H9 (cell line): ENCODE results near the gene NEK11. TPM values are rescaled to one million over a fixed set of nuclear protein-coding genes. Genes with fewer than 3 reads are reported as not detected.

Source experiments
- DNase-seq: peaks from one replicate; pipeline ENCODE4 v3.0.0-alpha.2; 2017
- H2AFZ ChIP-seq: one replicate; pipeline ENCODE4 v1.6.1; 2013; ENCODE audit warnings: mild to moderate bottlenecking, low read length, control low read depth, moderate library complexity
- H2AK5ac ChIP-seq: 2 replicates; pipeline ENCODE4 v1.6.1; 2013; ENCODE audit warnings: low read length, control low read depth, mixed read lengths; ENCODE audit not compliant: insufficient read length
- H2BK120ac ChIP-seq: one replicate; pipeline ENCODE4 v1.6.1; 2013; ENCODE audit warnings: low read depth, mild to moderate bottlenecking, low read length, control low read depth, inconsistent platforms; ENCODE audit not compliant: poor library complexity, severe bottlenecking
- H2BK12ac ChIP-seq: 2 replicates; pipeline ENCODE4 v1.6.1; 2013; ENCODE audit warnings: low read length, control low read depth, mixed read lengths, low read depth; ENCODE audit not compliant: insufficient read length
- H2BK15ac ChIP-seq: 2 replicates; pipeline ENCODE4 v1.6.1; 2013; ENCODE audit warnings: low read depth, low read length, control low read depth
- H2BK20ac ChIP-seq: one replicate; pipeline ENCODE4 v1.6.1; 2013; ENCODE audit warnings: low read depth, mild to moderate bottlenecking, low read length, control low read depth, inconsistent platforms; ENCODE audit not compliant: poor library complexity, severe bottlenecking
- H2BK5ac ChIP-seq: 2 replicates; pipeline ENCODE4 v1.6.1; 2013; ENCODE audit warnings: low read length, control low read depth, mixed read lengths; ENCODE audit not compliant: insufficient read length
- H3K14ac ChIP-seq: 2 replicates; pipeline ENCODE4 v1.6.1; 2013; ENCODE audit warnings: low read length, control low read depth; ENCODE audit not compliant: insufficient read depth
- H3K18ac ChIP-seq: 2 replicates; pipeline ENCODE4 v1.6.1; 2013; ENCODE audit warnings: low read depth, mild to moderate bottlenecking, mixed read lengths, low read length, control low read depth; ENCODE audit not compliant: insufficient read length
- H3K23ac ChIP-seq: 2 replicates; pipeline ENCODE4 v1.6.1; 2013; ENCODE audit warnings: low read length, control low read depth, mixed read lengths, low read depth; ENCODE audit not compliant: insufficient read length
- H3K23me2 ChIP-seq: 2 replicates; pipeline ENCODE4 v1.6.1; 2013; ENCODE audit warnings: low read depth, mild to moderate bottlenecking, mixed read lengths, low read length, control low read depth; ENCODE audit not compliant: insufficient read length, poor library complexity, severe bottlenecking
- H3K27ac ChIP-seq: 2 replicates; pipeline ENCODE4 v1.5.1; 2013; ENCODE audit warnings: low read length, control low read depth, mixed read lengths, low read depth; ENCODE audit not compliant: insufficient read length
- H3K27me3 ChIP-seq: 2 replicates; pipeline ENCODE4 v1.6.1; 2013; ENCODE audit warnings: low read length, control low read depth, inconsistent platforms; ENCODE audit not compliant: insufficient read depth
- H3K4ac ChIP-seq: 2 replicates; pipeline ENCODE4 v1.6.1; 2013; ENCODE audit warnings: low read depth, mild to moderate bottlenecking, control low read depth, inconsistent platforms, low read length, moderate library complexity
- H3K4me1 ChIP-seq: 2 replicates; pipeline ENCODE4 v1.6.1; 2013; ENCODE audit warnings: low read length, control low read depth, inconsistent platforms; ENCODE audit not compliant: insufficient read depth
- H3K4me2 ChIP-seq: 2 replicates; pipeline ENCODE4 v1.6.1; 2013; ENCODE audit warnings: low read length, control low read depth, mixed read lengths; ENCODE audit not compliant: insufficient read length, insufficient read depth
- H3K56ac ChIP-seq: 2 replicates; pipeline ENCODE4 v1.6.1; 2013; ENCODE audit warnings: low read depth, mild to moderate bottlenecking, mixed read lengths, low read length, control low read depth; ENCODE audit not compliant: insufficient read length
- H3K79me1 ChIP-seq: 2 replicates; pipeline ENCODE4 v1.6.1; 2013; ENCODE audit warnings: low read depth, mild to moderate bottlenecking, moderate library complexity, low read length, control low read depth, inconsistent platforms; ENCODE audit not compliant: insufficient read depth, poor library complexity, severe bottlenecking
- H3K79me2 ChIP-seq: 2 replicates; pipeline ENCODE4 v1.6.1; 2013; ENCODE audit warnings: low read length, control low read depth, inconsistent platforms; ENCODE audit not compliant: insufficient read depth
- H3K9ac ChIP-seq: 2 replicates; pipeline ENCODE4 v1.6.1; 2013; ENCODE audit warnings: low read length, control low read depth, mixed read lengths; ENCODE audit not compliant: insufficient read length; ENCODE audit errors: extremely low read depth
- H3K9me3 ChIP-seq: one replicate; pipeline ENCODE4 v1.6.1; 2013; ENCODE audit warnings: low read depth, low read length, inconsistent platforms; ENCODE audit not compliant: control insufficient read depth
- H3T11ph ChIP-seq: one replicate; pipeline ENCODE4 v1.6.1; 2013; ENCODE audit warnings: mild to moderate bottlenecking, low read length, control low read depth, inconsistent platforms
- H4K20me1 ChIP-seq: one replicate; pipeline ENCODE4 v1.6.1; 2013; ENCODE audit not compliant: control insufficient read depth, insufficient read length, insufficient read depth
- H4K5ac ChIP-seq: 2 replicates; pipeline ENCODE4 v1.6.1; 2013; ENCODE audit warnings: low read depth, mild to moderate bottlenecking, mixed read lengths, low read length, control low read depth; ENCODE audit not compliant: insufficient read length
- H4K8ac ChIP-seq: replicated peaks from 2 replicates; pipeline ENCODE4 v1.6.1; 2013; ENCODE audit warnings: low read length, control low read depth, mixed read lengths, low read depth; ENCODE audit not compliant: insufficient read length
- H4K91ac ChIP-seq: 2 replicates; pipeline ENCODE4 v1.6.1; 2013; ENCODE audit warnings: low read depth, mild to moderate bottlenecking, moderate library complexity, mixed read lengths, low read length, control low read depth; ENCODE audit not compliant: insufficient read length
- H3K27ac Mint-ChIP-seq, 3 experiments: 2 replicates in 2 of 3; 3 replicates in 1 of 3; pipeline ENCODE4 v1.8.0; 2020 to 2021; ENCODE audit warnings: mixed read lengths in 3 of 3, mild to moderate bottlenecking in 1 of 3, moderate library complexity in 1 of 3
- H3K27me3 Mint-ChIP-seq: 2 replicates; pipeline ENCODE4 v1.8.0; 2021; ENCODE audit warnings: low read depth, mild to moderate bottlenecking, moderate library complexity, mixed read lengths
- H3K36me3 Mint-ChIP-seq, 3 experiments: 2 replicates in 2 of 3; 3 replicates in 1 of 3; pipeline ENCODE4 v1.8.0; 2020 to 2021; ENCODE audit warnings: low read depth in 3 of 3, mixed read lengths in 3 of 3; ENCODE audit not compliant: insufficient read depth in 1 of 3
- H3K4me1 Mint-ChIP-seq, 2 experiments: 2 replicates each; pipeline ENCODE4 v1.8.0; 2020; ENCODE audit warnings: mixed read lengths in 2 of 2
- H3K4me3 Mint-ChIP-seq, 2 experiments: 2 replicates in 1 of 2; 3 replicates in 1 of 2; pipeline ENCODE4 v1.8.0; 2020 to 2021; ENCODE audit warnings: mild to moderate bottlenecking in 2 of 2, mixed read lengths in 2 of 2, moderate library complexity in 1 of 2
- H3K9me3 Mint-ChIP-seq, 2 experiments: 2 replicates in 1 of 2; 3 replicates in 1 of 2; pipeline ENCODE4 v1.8.0; 2020; ENCODE audit warnings: mild to moderate bottlenecking in 2 of 2, mixed read lengths in 2 of 2, moderate library complexity in 1 of 2
- CTCF ChIP-seq: fragments of 200-600 bp; sonication (generic); conservative IDR thresholded peaks from 3 replicates; pipeline ENCODE4 v1.8.0; 2021; ENCODE audit warnings: antibody characterized with exemption, mild to moderate bottlenecking
- WGBS: extraction: QIAGEN DNeasy Blood & Tissue Kit; methylation state at CpG from one replicate; pipeline ENCODE4 v1.1.7; 2013; ENCODE audit warnings: missing lambda C conversion rate, low lambda C conversion rate, mixed read lengths; ENCODE audit not compliant: insufficient read length; ENCODE audit errors: extremely low coverage; 5-methylcytosine and 5-hydroxymethylcytosine counted together
- total RNA-seq: library from RNA; stranded (reverse); gene quantifications from 2 replicates; pipeline ENCODE4 v1.2.1, GENCODE V29; 2021

NEK11 gene
- total RNA-seq, 1 experiment from 2014 or later = 2.5 TPM

GRCh38 chr3:130979117-130979516, 47.6 kb upstream of the NEK11 start:
- Histone ChIP-seq H3K56ac (no peak overlapping the region), H4K8ac (no peak overlapping the region), H3K27ac (no peak overlapping the region), H2AFZ (no peak overlapping the region), H3K4ac (no peak overlapping the region), H2BK20ac (no peak overlapping the region), H4K91ac (no peak overlapping the region), H4K5ac (no peak overlapping the region), H3T11ph (no peak overlapping the region), H3K23ac (no peak overlapping the region), H3K18ac (no peak overlapping the region), H3K14ac (no peak overlapping the region), H3K4me1 (peaks cover 3% of the 10 kb centered on the region; the same call in 1 of the 2 replicates), H3K23me2 (no peaks in the 10 kb centered on the region), H4K20me1 (no peaks in the 10 kb centered on the region), H3K27me3 (no peaks in the 10 kb centered on the region), H3K9ac (no peak overlapping the region), H3K79me2 (no peaks in the 10 kb centered on the region), H3K9me3 (no peaks in the 10 kb centered on the region), H2BK5ac (no peak overlapping the region), H2BK12ac (no peak overlapping the region), H3K4me2 (no peak overlapping the region), H2AK5ac (no peak overlapping the region), H3K79me1 (no peaks in the 10 kb centered on the region), H2BK15ac (no peak overlapping the region), H2BK120ac (no peak overlapping the region)
- no CpG with 5 or more reads among the region's 2 CpGs for WGBS
- Mint-ChIP-seq H3K27me3 (no peaks in the 10 kb centered on the region), H3K36me3 (peaks cover 1 to 16% (median 10%) of the 10 kb centered on the region in 3 experiments; a peak in 5 of 7 replicates), H3K9me3 (no peaks in the 10 kb centered on the region), H3K27ac (no peak overlapping the region), H3K4me1 (peaks cover 9 to 17% of the 10 kb centered on the region in 2 experiments), H3K4me3 (no peak overlapping the region)
- TF ChIP-seq CTCF = no peak
- DNase-seq = no peak
